HEK293 (cell line): ENCODE data around the gene P2RY2.

Experiments used
- CTCF ChIA-PET: fragments of 350-600 bp; formaldehyde crosslinking; extraction: SDS; loops from one replicate; lab custom pipeline; 2021; ENCODE audit warnings: antibody characterized with exemption; lab: Yijun Ruan, JAX
- POLR2A ChIA-PET: fragments of 300-600 bp; formaldehyde crosslinking; extraction: SDS; loops from one replicate; lab custom pipeline; 2020; ENCODE audit warnings: antibody characterized with exemption, inconsistent platforms; lab: Yijun Ruan, JAX
- H3K27ac ChIP-seq: fragments of 200-500 bp; sonication (Bioruptor generic); 2 replicates; pipeline ENCODE4 v1.5.1; 2014; ENCODE audit warnings: low read depth, low read length, control low read depth, inconsistent platforms; ENCODE audit errors: extremely low read depth
- H3K36me3 ChIP-seq, 2 experiments: fragments of 200-500 bp in 1 of 2; sonication (Bioruptor generic) in 1 of 2; 1 replicate in 1 of 2; 2 replicates in 1 of 2; pipeline ENCODE4 v1.5.1; 2014 to 2017; ENCODE audit warnings: inconsistent platforms in 2 of 2, low read length in 2 of 2; ENCODE audit not compliant: control insufficient read depth in 2 of 2, insufficient read depth in 1 of 2
- H3K4me1 ChIP-seq: fragments of 200-500 bp; sonication (Bioruptor generic); 2 replicates; pipeline ENCODE4 v1.5.1; 2014; ENCODE audit warnings: mild to moderate bottlenecking, low read length, inconsistent platforms; ENCODE audit not compliant: control insufficient read depth, insufficient read depth
- H3K4me3 ChIP-seq: 2 replicates; pipeline ENCODE4 v1.5.1; 2011; ENCODE audit warnings: low read depth, mild to moderate bottlenecking, control low read depth, low read length, moderate library complexity
- H3K9me3 ChIP-seq: fragments of 200-500 bp; sonication (Bioruptor generic); 2 replicates; pipeline ENCODE4 v1.5.1; 2014; ENCODE audit warnings: low read depth, low read length, inconsistent platforms; ENCODE audit not compliant: control insufficient read depth, insufficient read depth
- MZF1 ChIP-seq: fragments of 450-650 bp; formaldehyde crosslinking; IDR thresholded peaks from 2 replicates; pipeline ENCODE4 v1.5.1; 2017; ENCODE audit warnings: missing biosample characterization, missing genetic modification characterization, borderline replicate concordance
- PRDM1 ChIP-seq: fragments of 450-650 bp; formaldehyde crosslinking; IDR thresholded peaks from 2 replicates; pipeline ENCODE4; 2016; ENCODE audit warnings: missing biosample characterization, missing genetic modification characterization
- PRDM4 ChIP-seq: fragments of 450-650 bp; formaldehyde crosslinking; IDR thresholded peaks from 2 replicates; pipeline ENCODE4 v1.5.1; 2017; ENCODE audit warnings: missing biosample characterization, missing genetic modification characterization
- ZBTB7A ChIP-seq: fragments of 450-650 bp; formaldehyde crosslinking; IDR thresholded peaks from 2 replicates; pipeline ENCODE4 v1.5.1; 2016; ENCODE audit warnings: low read depth, missing biosample characterization, missing genetic modification characterization
- ZIC2 ChIP-seq: fragments of 450-650 bp; formaldehyde crosslinking; IDR thresholded peaks from 2 replicates; pipeline ENCODE4 v1.5.1; 2016; ENCODE audit warnings: missing biosample characterization, missing genetic modification characterization
- ZNF132 ChIP-seq: fragments of 450-650 bp; formaldehyde crosslinking; IDR thresholded peaks from 2 replicates; pipeline ENCODE4 v1.5.1; 2017; ENCODE audit warnings: missing biosample characterization, missing genetic modification characterization, borderline replicate concordance
- ZNF138 ChIP-seq: fragments of 450-650 bp; formaldehyde crosslinking; IDR thresholded peaks from 2 replicates; pipeline ENCODE4 v1.5.1; 2016; ENCODE audit warnings: missing biosample characterization, missing genetic modification characterization, borderline replicate concordance
- ZNF24 ChIP-seq: fragments of 450-650 bp; formaldehyde crosslinking; IDR thresholded peaks from 2 replicates; pipeline ENCODE4 v1.5.1; 2016; ENCODE audit warnings: missing biosample characterization, missing genetic modification characterization
- ZNF274 ChIP-seq, 2 experiments: fragments of 200-500 bp in 1 of 2; fragments of 450-650 bp in 1 of 2; sonication (Bioruptor generic) in 1 of 2; formaldehyde crosslinking in 1 of 2; IDR thresholded peaks; 2 replicates each; pipeline versions ENCODE4 v1.5.1 to v1.6.1; 2014 to 2016; ENCODE audit warnings: borderline replicate concordance in 1 of 2, inconsistent platforms in 1 of 2, low read length in 1 of 2, missing biosample characterization in 1 of 2, missing genetic modification characterization in 1 of 2
- ZNF335 ChIP-seq: fragments of 450-650 bp; formaldehyde crosslinking; conservative IDR thresholded peaks from 2 replicates; pipeline ENCODE4 v1.5.1; 2016; ENCODE audit warnings: missing biosample characterization, missing genetic modification characterization
- ZNF48 ChIP-seq: fragments of 450-650 bp; formaldehyde crosslinking; IDR thresholded peaks from 2 replicates; pipeline ENCODE4 v1.5.1; 2016; ENCODE audit warnings: missing biosample characterization, missing genetic modification characterization
- ZNF510 ChIP-seq: fragments of 450-650 bp; formaldehyde crosslinking; IDR thresholded peaks from 2 replicates; pipeline ENCODE4 v1.5.1; 2018; ENCODE audit warnings: mild to moderate bottlenecking, missing genetic modification characterization, missing biosample characterization; ENCODE audit not compliant: insufficient replicate concordance
- ZNF544 ChIP-seq: fragments of 450-650 bp; formaldehyde crosslinking; IDR thresholded peaks from 2 replicates; pipeline ENCODE4 v1.5.0; 2017; ENCODE audit warnings: missing biosample characterization, missing genetic modification characterization
- ZNF558 ChIP-seq: fragments of 450-650 bp; formaldehyde crosslinking; IDR thresholded peaks from 2 replicates; pipeline ENCODE4 v1.5.1; 2016; ENCODE audit warnings: missing biosample characterization, missing genetic modification characterization
- ZNF580 ChIP-seq: fragments of 450-650 bp; formaldehyde crosslinking; IDR thresholded peaks from 2 replicates; pipeline ENCODE4 v1.5.1; 2016; ENCODE audit warnings: missing biosample characterization, missing genetic modification characterization
- ZNF670 ChIP-seq: fragments of 450-650 bp; formaldehyde crosslinking; IDR thresholded peaks from 2 replicates; pipeline ENCODE4 v1.5.1; 2016; ENCODE audit warnings: missing biosample characterization, missing genetic modification characterization, low read depth
- ZNF677 ChIP-seq: fragments of 450-650 bp; IDR thresholded peaks from 2 replicates; pipeline ENCODE4 v1.5.0; 2018; ENCODE audit warnings: missing biosample characterization, mild to moderate bottlenecking, missing genetic modification characterization, moderate library complexity
- ZNF747 ChIP-seq: fragments of 450-650 bp; formaldehyde crosslinking; IDR thresholded peaks from 2 replicates; pipeline ENCODE4 v1.5.1; 2016; ENCODE audit warnings: missing biosample characterization, missing genetic modification characterization
- ZNF830 ChIP-seq: fragments of 450-650 bp; IDR thresholded peaks from 2 replicates; pipeline ENCODE4 v1.5.0; 2018; ENCODE audit warnings: missing biosample characterization, missing genetic modification characterization, low read depth, mild to moderate bottlenecking, moderate library complexity
- TF ChIP-seq, protein P1 (sequence below): fragments of 450-650 bp; formaldehyde crosslinking; IDR thresholded peaks from 2 replicates; pipeline ENCODE4 v1.5.1; 2016; ENCODE audit warnings: missing biosample characterization, missing genetic modification characterization, low read depth
- TF ChIP-seq, protein P2 (sequence below): fragments of 450-650 bp; formaldehyde crosslinking; IDR thresholded peaks from 2 replicates; pipeline ENCODE4 v1.5.1; 2017; ENCODE audit warnings: missing biosample characterization, missing genetic modification characterization

P2RY2 gene

GRCh38 chr11:73176145-73176873, 41.8 kb upstream of the P2RY2 start:
- no peak overlapping the region for H3K27ac ChIP-seq
- TF ChIP-seq ZIC2 (tag by site-specific recombination) (peak; percentile 64), ZNF580 (tag by site-specific recombination) (no peak), ZNF558 (tag by site-specific recombination) (no peak)
- TF ChIP-seq, protein P1, sequence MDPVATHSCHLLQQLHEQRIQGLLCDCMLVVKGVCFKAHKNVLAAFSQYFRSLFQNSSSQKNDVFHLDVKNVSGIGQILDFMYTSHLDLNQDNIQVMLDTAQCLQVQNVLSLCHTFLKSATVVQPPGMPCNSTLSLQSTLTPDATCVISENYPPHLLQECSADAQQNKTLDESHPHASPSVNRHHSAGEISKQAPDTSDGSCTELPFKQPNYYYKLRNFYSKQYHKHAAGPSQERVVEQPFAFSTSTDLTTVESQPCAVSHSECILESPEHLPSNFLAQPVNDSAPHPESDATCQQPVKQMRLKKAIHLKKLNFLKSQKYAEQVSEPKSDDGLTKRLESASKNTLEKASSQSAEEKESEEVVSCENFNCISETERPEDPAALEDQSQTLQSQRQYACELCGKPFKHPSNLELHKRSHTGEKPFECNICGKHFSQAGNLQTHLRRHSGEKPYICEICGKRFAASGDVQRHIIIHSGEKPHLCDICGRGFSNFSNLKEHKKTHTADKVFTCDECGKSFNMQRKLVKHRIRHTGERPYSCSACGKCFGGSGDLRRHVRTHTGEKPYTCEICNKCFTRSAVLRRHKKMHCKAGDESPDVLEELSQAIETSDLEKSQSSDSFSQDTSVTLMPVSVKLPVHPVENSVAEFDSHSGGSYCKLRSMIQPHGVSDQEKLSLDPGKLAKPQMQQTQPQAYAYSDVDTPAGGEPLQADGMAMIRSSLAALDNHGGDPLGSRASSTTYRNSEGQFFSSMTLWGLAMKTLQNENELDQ = no peak
- H3K4me1 ChIP-seq = no peaks in the 10 kb centered on the region
- CTCF ChIA-PET = interaction anchor here (0.5 to 5.6 kb wide), 13 partner anchors 9 to 451 kb away, joined by 3 to 50 read pairs (median 7); partner anchors contain the start of gene FCHSD2
- POLR2A ChIA-PET = no interaction called here
- H3K9me3 ChIP-seq = no peaks in the 10 kb centered on the region
- no peak overlapping the region for H3K4me3 ChIP-seq
- no peaks in the 10 kb centered on the region for H3K36me3 ChIP-seq

DNA sequence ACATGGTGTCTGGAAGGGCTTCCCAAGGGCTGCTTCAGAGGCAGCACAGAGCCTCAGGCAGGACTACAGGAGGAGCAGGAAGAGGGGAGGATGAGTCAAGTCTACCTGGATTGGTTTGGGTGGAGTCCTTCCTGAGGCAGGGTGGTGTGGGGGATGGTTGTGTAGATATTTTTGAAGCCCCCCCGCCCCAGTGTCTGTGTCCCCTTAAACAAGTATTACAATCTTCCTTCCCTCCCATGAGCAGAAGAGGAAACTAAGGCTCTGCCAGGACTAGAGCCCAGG, 41.3 kb upstream of the P2RY2 start:
- Histone ChIP-seq H3K9me3 (no peaks in the 10 kb centered on the region), H3K4me3 (no peak overlapping the region), H3K4me1 (no peaks in the 10 kb centered on the region), H3K36me3 (no peaks in the 10 kb centered on the region), H3K27ac (no peak overlapping the region)
- TF ChIP-seq ZNF24 (tag by site-specific recombination) (no peak), ZNF274 (IDR thresholded peaks at IDR 0.05; ENCODE audit: low read length) (no peak), ZNF274 (tag by site-specific recombination; IDR thresholded peaks at IDR 0.05; ENCODE audit: borderline replicate concordance) (no peak), ZNF48 (tag by site-specific recombination) (no peak)
- TF ChIP-seq, protein P2, sequence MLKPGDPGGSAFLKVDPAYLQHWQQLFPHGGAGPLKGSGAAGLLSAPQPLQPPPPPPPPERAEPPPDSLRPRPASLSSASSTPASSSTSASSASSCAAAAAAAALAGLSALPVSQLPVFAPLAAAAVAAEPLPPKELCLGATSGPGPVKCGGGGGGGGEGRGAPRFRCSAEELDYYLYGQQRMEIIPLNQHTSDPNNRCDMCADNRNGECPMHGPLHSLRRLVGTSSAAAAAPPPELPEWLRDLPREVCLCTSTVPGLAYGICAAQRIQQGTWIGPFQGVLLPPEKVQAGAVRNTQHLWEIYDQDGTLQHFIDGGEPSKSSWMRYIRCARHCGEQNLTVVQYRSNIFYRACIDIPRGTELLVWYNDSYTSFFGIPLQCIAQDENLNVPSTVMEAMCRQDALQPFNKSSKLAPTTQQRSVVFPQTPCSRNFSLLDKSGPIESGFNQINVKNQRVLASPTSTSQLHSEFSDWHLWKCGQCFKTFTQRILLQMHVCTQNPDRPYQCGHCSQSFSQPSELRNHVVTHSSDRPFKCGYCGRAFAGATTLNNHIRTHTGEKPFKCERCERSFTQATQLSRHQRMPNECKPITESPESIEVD (tag by site-specific recombination) = no peak
- POLR2A ChIA-PET = no interaction called here
- CTCF ChIA-PET = interaction anchor here (0.7 to 5.6 kb wide), 13 partner anchors 10 to 492 kb away, joined by 3 to 50 read pairs (median 12); no protein-coding TSS in a partner anchor

DNA sequence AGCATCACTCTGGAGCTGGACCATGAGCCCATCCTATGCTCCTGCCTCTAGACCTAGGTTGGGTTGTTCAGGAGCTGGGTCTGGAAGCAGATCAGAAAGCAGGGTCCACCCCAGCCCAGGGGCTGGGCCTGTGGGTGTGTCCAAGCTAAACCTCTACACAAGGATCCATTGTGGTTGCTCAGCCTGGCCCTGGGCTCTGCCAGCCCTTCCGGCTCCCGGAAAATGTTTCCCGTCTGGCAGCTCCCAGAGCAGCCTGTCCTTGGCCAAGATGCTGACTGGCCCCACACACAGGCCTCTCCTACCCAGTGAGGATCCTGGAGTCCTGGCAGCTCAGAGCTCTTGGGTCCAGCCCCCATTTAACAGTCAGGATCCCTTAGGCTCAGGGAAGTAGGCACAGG, 40.7 kb upstream of the P2RY2 start:
- CTCF ChIA-PET = interaction anchor here (0.5 to 5.6 kb wide), 34 partner anchors 10 to 584 kb away, joined by 3 to 50 read pairs (median 4); partner anchors contain the start of gene FCHSD2
- H3K27ac ChIP-seq = no peak overlapping the region

More for the DNA sequence above, 40.7 kb upstream of the P2RY2 start:
- no peaks in the 10 kb centered on the region for H3K4me1 ChIP-seq
- TF ChIP-seq MZF1 (tag by site-specific recombination) (no peak), ZNF670 (tag by site-specific recombination) (no peak), ZNF544 (tag by site-specific recombination) (no peak), ZNF510 (tag by site-specific recombination) (no peak), ZNF677 (tag by site-specific recombination) (no peak), ZBTB7A (no peak), PRDM1 (tag by site-specific recombination) (no peak), ZNF132 (tag by site-specific recombination) (no peak), ZNF830 (no peak), PRDM4 (tag by site-specific recombination) (no peak), ZNF138 (no peak), ZNF335 (tag by site-specific recombination) (no peak), ZNF747 (tag by site-specific recombination) (no peak)
- TF ChIP-seq, protein P2 (tag by site-specific recombination) = no peak
- no peak overlapping the region for H3K4me3 ChIP-seq
- POLR2A ChIA-PET = no interaction called here
- no peaks in the 10 kb centered on the region for H3K36me3 ChIP-seq
- no peaks in the 10 kb centered on the region for H3K9me3 ChIP-seq
